Loucy (cell line): Measurements from ENCODE around the gene JAG2.

Source experiments
- H2AFZ ChIP-seq: fragments of 200-600 bp; sonication (generic); 2 replicates; pipeline ENCODE4 v1.6.0; 2016; ENCODE audit warnings: antibody characterized with exemption, mild to moderate bottlenecking, low read length, moderate library complexity
- H3F3A ChIP-seq: fragments of 200-600 bp; 2 replicates; pipeline ENCODE4 v1.6.0; 2016; ENCODE audit warnings: antibody characterized with exemption, low read depth, mild to moderate bottlenecking
- H3K27me3 ChIP-seq: fragments of 200-600 bp; sonication (generic); 2 replicates; pipeline ENCODE4 v1.6.1; 2014; ENCODE audit warnings: low read length, mild to moderate bottlenecking; ENCODE audit not compliant: insufficient read depth, poor library complexity, severe bottlenecking
- H3K36me3 ChIP-seq: fragments of 200-600 bp; sonication (generic); 2 replicates; pipeline ENCODE4 v1.6.1; 2016; ENCODE audit warnings: low read length; ENCODE audit not compliant: insufficient read depth
- H3K4me1 ChIP-seq: fragments of 200-600 bp; sonication (generic); 2 replicates; pipeline ENCODE4 v1.5.1; 2014; ENCODE audit warnings: low read length, mild to moderate bottlenecking; ENCODE audit not compliant: insufficient read depth, poor library complexity, severe bottlenecking
- H3K4me2 ChIP-seq: fragments of 200-600 bp; sonication (generic); 2 replicates; pipeline ENCODE4 v1.6.0; 2014; ENCODE audit warnings: antibody characterized with exemption, low read length, low read depth, mild to moderate bottlenecking; ENCODE audit not compliant: poor library complexity, severe bottlenecking
- H3K4me3 ChIP-seq: fragments of 200-600 bp; sonication (generic); 2 replicates; pipeline ENCODE4 v1.5.1; 2014; ENCODE audit warnings: low read length, mild to moderate bottlenecking, mixed read lengths; ENCODE audit not compliant: poor library complexity, severe bottlenecking
- H3K79me2 ChIP-seq: fragments of 200-600 bp; sonication (generic); 2 replicates; pipeline ENCODE4 v1.6.1; 2014; ENCODE audit warnings: low read length; ENCODE audit not compliant: insufficient read depth
- H3K9ac ChIP-seq: fragments of 200-600 bp; sonication (generic); 2 replicates; pipeline ENCODE4 v1.6.0; 2014; ENCODE audit warnings: mild to moderate bottlenecking, low read depth, low read length, moderate library complexity; ENCODE audit not compliant: poor library complexity, severe bottlenecking
- H3K9me2 ChIP-seq: fragments of 200-600 bp; sonication (generic); replicated peaks from 2 replicates; pipeline ENCODE4 v1.6.1; 2016; ENCODE audit warnings: low read depth, low read length, mixed read lengths
- H3K9me3 ChIP-seq: fragments of 200-600 bp; sonication (generic); 2 replicates; pipeline ENCODE4 v1.6.1; 2014; ENCODE audit warnings: mild to moderate bottlenecking, antibody characterized with exemption, low read length, low read depth; ENCODE audit not compliant: insufficient read depth
- H4K20me1 ChIP-seq: fragments of 200-600 bp; sonication (generic); 2 replicates; pipeline ENCODE4 v1.6.0; 2014; ENCODE audit warnings: antibody characterized with exemption, low read length, mild to moderate bottlenecking; ENCODE audit not compliant: insufficient read depth, poor library complexity, severe bottlenecking
- CTCF ChIP-seq: fragments of 200-600 bp; sonication (generic); conservative IDR thresholded peaks from 2 replicates; pipeline ENCODE4 v1.5.1; 2014; ENCODE audit warnings: mild to moderate bottlenecking, antibody characterized with exemption, low read length
- EZH2phosphoT487 ChIP-seq: fragments of 200-600 bp; IDR thresholded peaks from 2 replicates; pipeline ENCODE4 v1.6.1; 2018; ENCODE audit warnings: antibody characterized with exemption, mild to moderate bottlenecking, moderate library complexity, borderline replicate concordance

Gene JAG2

DNA sequence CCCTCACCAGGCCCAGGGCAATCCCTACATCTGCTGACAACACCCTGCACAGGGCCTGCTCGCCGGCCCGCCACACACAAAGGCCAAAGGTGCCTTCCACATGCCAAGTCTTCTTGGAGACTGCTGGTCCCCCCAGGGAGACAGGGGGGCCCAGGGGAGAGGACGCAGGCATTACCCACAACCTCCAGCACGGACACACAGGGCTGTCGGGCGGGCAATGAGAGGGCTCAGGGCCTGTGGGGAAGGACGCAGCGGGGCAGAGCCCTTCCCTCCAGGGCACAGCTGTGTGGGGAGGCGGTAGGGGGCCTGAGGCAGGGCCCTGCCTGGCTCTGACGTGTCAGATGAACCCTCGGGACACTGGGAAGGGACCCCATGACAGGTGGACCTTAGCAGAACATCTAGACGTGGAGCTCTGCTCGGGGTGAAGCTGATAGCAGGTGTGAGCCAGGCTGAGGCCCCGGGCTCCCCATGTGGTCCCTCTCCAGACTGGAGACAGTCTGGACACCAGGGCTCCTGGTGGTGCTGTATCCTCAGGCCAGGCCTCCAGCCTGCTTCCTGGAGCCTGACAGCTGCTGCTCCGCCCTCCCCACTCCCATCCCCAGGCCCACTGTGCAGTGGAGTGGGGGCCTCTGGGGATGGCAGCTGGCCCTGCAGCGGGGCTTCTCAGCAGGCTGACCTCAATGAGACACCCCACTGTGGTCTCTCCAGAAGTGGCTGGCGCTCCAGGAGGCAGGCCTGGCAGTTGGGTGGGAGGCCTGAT, 44.1 kb upstream of the JAG2 start:
- no peak overlapping the region for H2AFZ ChIP-seq
- H4K20me1 ChIP-seq = no peaks in the 10 kb centered on the region
- TF ChIP-seq EZH2phosphoT487 (no peak), CTCF (no peak)
- H3K4me1 ChIP-seq = no peaks in the 10 kb centered on the region
- no peaks in the 10 kb centered on the region for H3F3A ChIP-seq
- peaks cover 55% of the 10 kb centered on the region; the same call in 1 of the 2 replicates for H3K36me3 ChIP-seq
- no peaks in the 10 kb centered on the region for H3K9me3 ChIP-seq
- H3K27me3 ChIP-seq = no peaks in the 10 kb centered on the region
- H3K4me3 ChIP-seq = no peak overlapping the region
- H3K79me2 ChIP-seq = no peaks in the 10 kb centered on the region
- H3K9ac ChIP-seq = no peak overlapping the region
- H3K4me2 ChIP-seq = no peak overlapping the region
- no peaks in the 10 kb centered on the region for H3K9me2 ChIP-seq

- no peaks in the 10 kb centered on the region for H3K9me3 ChIP-seq
- no peaks in the 10 kb centered on the region for H3K9me2 ChIP-seq
- H3K4me2 ChIP-seq = no peak overlapping the region
- H3K79me2 ChIP-seq = no peaks in the 10 kb centered on the region
- no peaks in the 10 kb centered on the region for H3F3A ChIP-seq
- no peak overlapping the region for H2AFZ ChIP-seq
- no peaks in the 10 kb centered on the region for H4K20me1 ChIP-seq
- H3K4me1 ChIP-seq = no peaks in the 10 kb centered on the region
- no peak overlapping the region for H3K9ac ChIP-seq
- TF ChIP-seq CTCF = no peak
- TF ChIP-seq EZH2phosphoT487 = no peak
- no peaks in the 10 kb centered on the region for H3K27me3 ChIP-seq
- H3K36me3 ChIP-seq = peaks cover 46% of the 10 kb centered on the region; the same call in 1 of the 2 replicates
- no peak overlapping the region for H3K4me3 ChIP-seq
Measured at GRCh38 chr14:105211758-105212089, 43.1 kb upstream of the JAG2 start.

- H3K79me2 ChIP-seq = no peaks in the 10 kb centered on the region
- H3K4me2 ChIP-seq = no peak overlapping the region
Measured at GRCh38 chr14:105211086-105211757, 42.6 kb upstream of the JAG2 start.

More at GRCh38 chr14:105211086-105211757, 42.6 kb upstream of the JAG2 start:
- Histone ChIP-seq H3K9me2 (no peaks in the 10 kb centered on the region), H3K4me1 (no peaks in the 10 kb centered on the region), H3K36me3 (peaks cover 41% of the 10 kb centered on the region; the same call in 1 of the 2 replicates), H4K20me1 (no peaks in the 10 kb centered on the region), H2AFZ (no peak overlapping the region), H3K4me3 (no peak overlapping the region), H3K9ac (no peak overlapping the region), H3K27me3 (no peaks in the 10 kb centered on the region), H3K9me3 (no peaks in the 10 kb centered on the region), H3F3A (no peaks in the 10 kb centered on the region)
- TF ChIP-seq CTCF = no peak
- TF ChIP-seq EZH2phosphoT487 = no peak
